Ovary (tissue), 3 donors: ENCODE data around the gene FGF12.

Source experiments
- CTCF ChIP-seq, 3 donors: fragments of 450-650 bp in 2 of 3; fragments of 200-600 bp in 1 of 3; IDR thresholded peaks; one replicate each; pipeline versions ENCODE4 v1.5.1 to v1.8.0; 2016 to 2022; ENCODE audit warnings: antibody characterized with exemption in 3 of 3, mild to moderate bottlenecking in 1 of 3
- POLR2A ChIP-seq: fragments of 450-650 bp; IDR thresholded peaks from one replicate; pipeline ENCODE4 v1.6.1; 2017; ENCODE audit warnings: antibody characterized with exemption, mild to moderate bottlenecking, moderate library complexity
- donor health status: DM: no; HTN: no; CAD: no.

- no peak for TF ChIP-seq POLR2A
- TF ChIP-seq CTCF (IDR thresholded peaks at IDR 0.05): no peak
Observed at GRCh38 chr3:192505731-192506130, 221.6 kb downstream of the FGF12 start.
